Keratinocyte (primary cell): ENCODE results near the gene FAM162A. TPM values are rescaled to one million over a fixed set of nuclear protein-coding genes. Genes with fewer than 3 reads are reported as not detected.

Experiments used
- DNase-seq: peaks from one replicate; pipeline ENCODE4 v3.0.0-alpha.2; 2011; ENCODE audit warnings: low read depth, missing footprints, low spot score
- FAIRE-seq: peaks from 2 replicates; lab custom pipeline; 2011; peaks lifted over from hg19 to GRCh38; lab: Jason Lieb, UNC
- H2AFZ ChIP-seq: 2 replicates; pipeline ENCODE4 v1.6.0; 2012; ENCODE audit warnings: low read length, control low read depth, inconsistent platforms; ENCODE audit not compliant: control insufficient read depth
- H3K27ac ChIP-seq: 2 replicates; pipeline ENCODE4 v1.5.1; 2011; ENCODE audit warnings: low read length; ENCODE audit not compliant: control insufficient read depth, insufficient read depth
- H3K27me3 ChIP-seq: 3 replicates; pipeline ENCODE4 v1.6.0; 2011; ENCODE audit warnings: low read length; ENCODE audit not compliant: control insufficient read depth, insufficient read depth; ENCODE audit errors: extremely low read depth
- H3K36me3 ChIP-seq, 2 experiments: 2 replicates in 1 of 2; 3 replicates in 1 of 2; pipeline ENCODE4 v1.5.1; 2011; ENCODE audit warnings: low read length in 2 of 2, mild to moderate bottlenecking in 1 of 2; ENCODE audit not compliant: control insufficient read depth in 2 of 2, insufficient read depth in 2 of 2; ENCODE audit errors: extremely low read depth in 1 of 2
- H3K4me1 ChIP-seq: 3 replicates; pipeline ENCODE4 v1.5.1; 2011; ENCODE audit warnings: low read length; ENCODE audit not compliant: control insufficient read depth, insufficient read depth; ENCODE audit errors: extremely low read depth
- H3K4me2 ChIP-seq: 3 replicates; pipeline ENCODE4 v1.6.0; 2011; ENCODE audit warnings: low read depth, low read length; ENCODE audit not compliant: control insufficient read depth, insufficient read depth; ENCODE audit errors: extremely low read depth
- H3K4me3 ChIP-seq, 3 experiments: fragments of 200-600 bp in 1 of 3; sonication (generic) in 1 of 3; 2 replicates in 2 of 3; 3 replicates in 1 of 3; pipeline ENCODE4 v1.5.1; 2011 to 2016; ENCODE audit warnings: low read length in 3 of 3, mild to moderate bottlenecking in 3 of 3, control low read depth in 2 of 3, inconsistent platforms in 1 of 3, low read depth in 1 of 3, mixed read lengths in 1 of 3, mixed run types in 1 of 3, moderate library complexity in 1 of 3; ENCODE audit not compliant: control insufficient read depth in 2 of 3, insufficient read depth in 2 of 3; ENCODE audit errors: extremely low read depth in 1 of 3
- H3K79me2 ChIP-seq: 2 replicates; pipeline ENCODE4 v1.6.0; 2012; ENCODE audit warnings: low read length; ENCODE audit not compliant: control insufficient read depth, insufficient read depth
- H3K9ac ChIP-seq: 3 replicates; pipeline ENCODE4 v1.6.0; 2011; ENCODE audit warnings: low read length; ENCODE audit not compliant: control insufficient read depth, insufficient read depth; ENCODE audit errors: extremely low read depth
- H3K9me1 ChIP-seq: 3 replicates; pipeline ENCODE4 v1.6.0; 2011; ENCODE audit warnings: low read length; ENCODE audit not compliant: control insufficient read depth, insufficient read depth; ENCODE audit errors: extremely low read depth
- H3K9me3 ChIP-seq: 2 replicates; pipeline ENCODE4 v1.5.1; 2012; ENCODE audit warnings: low read depth, low read length; ENCODE audit not compliant: control insufficient read depth
- H4K20me1 ChIP-seq: 3 replicates; pipeline ENCODE4 v1.6.0; 2011; ENCODE audit warnings: low read length; ENCODE audit not compliant: control insufficient read depth, insufficient read depth; ENCODE audit errors: extremely low read depth
- CTCF ChIP-seq, 3 experiments: IDR thresholded peaks in 1 of 3; conservative IDR thresholded peaks in 1 of 3; optimal IDR thresholded peaks in 1 of 3; 2 replicates in 2 of 3; 3 replicates in 1 of 3; pipeline versions ENCODE3 to v1.5.1; 2011; ENCODE audit warnings: low read length in 3 of 3, mild to moderate bottlenecking in 3 of 3, moderate library complexity in 2 of 3, control low read depth in 1 of 3, inconsistent platforms in 1 of 3; ENCODE audit not compliant: insufficient read depth in 2 of 3; ENCODE audit errors: extremely low read depth in 1 of 3
- EZH2 ChIP-seq: IDR thresholded peaks from one replicate; pipeline ENCODE4 v1.6.1; 2012; ENCODE audit warnings: inconsistent platforms, mild to moderate bottlenecking, low read length, moderate library complexity
- dilution Hi-C: fragments of 300-500 bp; cut with MboI; formaldehyde crosslinking; loops from one replicate; pipeline ENCODE4 v1.7.0; 2020; ENCODE audit warnings: low sequenced_read_pairs; ENCODE audit not compliant: extremely low pct_ligation_motif_present
- polyA plus RNA-seq, 5 experiments: library from polyadenylated mRNA; depleted of rRNA in 3 of 5; stranded (reverse) in 3 of 5; stranded (forward) in 1 of 5; unstranded in 1 of 5; fragments of >200 nt; gene quantifications; 1 replicate in 1 of 5; 2 replicates in 3 of 5; 3 replicates in 1 of 5; pipeline versions ENCODE4 v1.2.1 to v1.2.3, GENCODE V29; 2011 to 2012; ENCODE audit warnings: missing spikeins in 2 of 5, low read depth in 1 of 5, low replicate concordance in 1 of 5

Gene FAM162A
- polyA plus RNA-seq, 1 donor (not counting 4 experiments of a cell fraction or from before 2014, with no cell fraction given), result 124 TPM

- peaks cover 7 to 9% of the 10 kb centered on the region in 2 experiments for H3K36me3 ChIP-seq
Measured at GRCh38 chr3:122406198-122406597, 22.2 kb downstream of the FAM162A start.

GRCh38 chr3:122407946-122408345, 24.0 kb downstream of the FAM162A start:
- Histone ChIP-seq H4K20me1 (no peaks in the 10 kb centered on the region), H3K36me3 (peaks cover 7 to 10% of the 10 kb centered on the region in 2 experiments), H3K4me3 (no peak overlapping the region), H3K4me2 (no peak overlapping the region), H3K27me3 (no peaks in the 10 kb centered on the region), H3K9me3 (no peaks in the 10 kb centered on the region), H3K27ac (no peak overlapping the region), H3K9ac (no peak overlapping the region), H3K9me1 (no peaks in the 10 kb centered on the region), H3K4me1 (peaks cover 15% of the 10 kb centered on the region), H3K79me2 (no peaks in the 10 kb centered on the region), H2AFZ (no peak overlapping the region)
- FAIRE-seq, result no peak
- dilution Hi-C loops, result no loop called here
- TF ChIP-seq CTCF (optimal IDR thresholded peaks at IDR 0.05 in 1 of 3, IDR thresholded peaks at IDR 0.05 in 1 of 3, conservative IDR thresholded peaks at IDR 0.05 in 1 of 3; ENCODE audit: extremely low read depth in 1 of 3, insufficient read depth in 2 of 3, low read length in 3 of 3) (no peak), EZH2 (no peak)
- DNase-seq, result no peak

More at GRCh38 chr3:122406198-122406597, 22.2 kb downstream of the FAM162A start:
- H3K9me3 ChIP-seq, result no peaks in the 10 kb centered on the region
- no peak overlapping the region for H3K9ac ChIP-seq
- H3K27ac ChIP-seq, result no peak overlapping the region
- H3K27me3 ChIP-seq, result no peaks in the 10 kb centered on the region
- H3K4me2 ChIP-seq, result no peak overlapping the region
- no peaks in the 10 kb centered on the region for H4K20me1 ChIP-seq
- H3K4me3 ChIP-seq, result no peak overlapping the region
- no peak overlapping the region for H2AFZ ChIP-seq
- H3K4me1 ChIP-seq, result peaks cover 16% of the 10 kb centered on the region
- H3K79me2 ChIP-seq, result no peaks in the 10 kb centered on the region
- FAIRE-seq (no peak), DNase-seq (no peak)
- dilution Hi-C loops, result no loop called here
- TF ChIP-seq CTCF (optimal IDR thresholded peaks at IDR 0.05 in 1 of 3, IDR thresholded peaks at IDR 0.05 in 1 of 3, conservative IDR thresholded peaks at IDR 0.05 in 1 of 3; ENCODE audit: extremely low read depth in 1 of 3, insufficient read depth in 2 of 3, low read length in 3 of 3) (no peak), EZH2 (no peak)
- no peaks in the 10 kb centered on the region for H3K9me1 ChIP-seq
